PC-9 (cell line): ENCODE measurements around the gene C20orf204. TPM values are rescaled to one million over a fixed set of nuclear protein-coding genes. Genes with fewer than 3 reads are reported as not detected.

Experiments
- BruUV-seq: library from RNA; stranded (reverse); fragments of 400-500 nt; replicated peaks from 2 replicates; lab custom pipeline; 2021; lab: Mats Ljungman, UMichigan
- CTCF ChIA-PET: fragments of 300-600 bp; sonication (Branson Sonifier 250); formaldehyde crosslinking; loops from one replicate; lab custom pipeline; 2022; ENCODE audit warnings: antibody characterized with exemption; lab: Charles Lee
- POLR2A ChIA-PET: fragments of 300-600 bp; sonication (Branson Sonifier 250); formaldehyde crosslinking; loops from one replicate; lab custom pipeline; 2022; ENCODE audit warnings: antibody characterized with exemption; ENCODE audit not compliant: unreplicated experiment; lab: Charles Lee
- DNase-seq, 2 experiments: peaks; one replicate each; pipeline versions ENCODE4 v3.0.0 to v3.0.0-alpha.2; 2015 to 2022; ENCODE audit warnings: mixed read lengths in 1 of 2
- H2AFZ ChIP-seq: fragments of 200-600 bp; sonication (generic); 2 replicates; pipeline ENCODE4 v1.8.1; 2017; ENCODE audit warnings: antibody characterized with exemption
- H3F3A ChIP-seq: fragments of 200-600 bp; sonication (generic); 2 replicates; pipeline ENCODE4 v1.8.1; 2017; ENCODE audit warnings: antibody characterized with exemption, mild to moderate bottlenecking, low read depth; ENCODE audit not compliant: insufficient read depth
- H3K27ac ChIP-seq: fragments of 200-600 bp; sonication (generic); 2 replicates; pipeline ENCODE4 v1.6.1; 2016; ENCODE audit warnings: mixed run types
- H3K27me3 ChIP-seq: fragments of 200-600 bp; sonication (generic); 2 replicates; pipeline ENCODE4 v1.6.1; 2016; ENCODE audit warnings: low read depth, mixed run types; ENCODE audit not compliant: insufficient read depth
- H3K36me3 ChIP-seq: fragments of 200-600 bp; sonication (generic); 2 replicates; pipeline ENCODE4 v1.6.1; 2016; ENCODE audit warnings: low read depth, mixed run types
- H3K4me1 ChIP-seq: fragments of 200-600 bp; sonication (generic); replicated peaks from 2 replicates; pipeline ENCODE4 v1.6.1; 2016; ENCODE audit warnings: mixed run types; ENCODE audit not compliant: insufficient read depth
- H3K4me2 ChIP-seq: fragments of 200-600 bp; sonication (generic); 2 replicates; pipeline ENCODE4 v1.6.1; 2017; ENCODE audit warnings: mixed run types
- H3K4me3 ChIP-seq: fragments of 200-600 bp; sonication (generic); 2 replicates; pipeline ENCODE4 v1.6.1; 2016; ENCODE audit warnings: mixed run types
- H3K79me2 ChIP-seq: fragments of 200-600 bp; sonication (generic); 2 replicates; pipeline ENCODE4 v1.6.1; 2017; ENCODE audit warnings: low read depth, mixed run types
- H3K9me2 ChIP-seq: fragments of 200-600 bp; sonication (generic); 2 replicates; pipeline ENCODE4 v1.8.1; 2017; ENCODE audit warnings: mild to moderate bottlenecking; ENCODE audit not compliant: insufficient read depth
- H3K9me3 ChIP-seq: fragments of 200-600 bp; sonication (generic); 2 replicates; pipeline ENCODE4 v1.8.1; 2016; ENCODE audit warnings: low read depth; ENCODE audit not compliant: insufficient read depth
- H4K20me1 ChIP-seq: fragments of 200-600 bp; sonication (generic); 2 replicates; pipeline ENCODE4 v1.8.1; 2017; ENCODE audit not compliant: insufficient read depth
- CTCF ChIP-seq: fragments of 200-600 bp; sonication (generic); conservative IDR thresholded peaks from 2 replicates; pipeline ENCODE4 v1.6.1; 2017; ENCODE audit warnings: mixed run types, antibody characterized with exemption, mild to moderate bottlenecking, moderate library complexity
- EZH2 ChIP-seq: fragments of 200-600 bp; sonication (generic); IDR thresholded peaks from 2 replicates; pipeline ENCODE4 v1.8.0; 2017; ENCODE audit warnings: antibody characterized with exemption, low read depth
- intact Hi-C: fragments of 100-400 bp; cut with micrococcal nuclease; formaldehyde crosslinking; loops from one replicate; pipeline ENCODE4 v1.10.0; 2022; ENCODE audit not compliant: unreplicated experiment
- total RNA-seq: library from RNA; stranded (reverse); gene quantifications from 2 replicates; pipeline ENCODE4 v1.2.3, GENCODE V29; 2021

The C20orf204 gene
- total RNA-seq, 1 experiment from 2014 or later, result 3.8 TPM

GRCh38 chr20:64035066-64035932 is 683 bp upstream of the C20orf204 start:
- H3K9me3 ChIP-seq, result no peaks in the 10 kb centered on the region
- H3K4me1 ChIP-seq, result peaks cover 13% of the 10 kb centered on the region; the same call in 1 of the 2 replicates
- no peak overlapping the region for H2AFZ ChIP-seq
- H3K36me3 ChIP-seq, result no peaks in the 10 kb centered on the region
- peaks cover 13% of the 10 kb centered on the region for H4K20me1 ChIP-seq
- no peak for DNase-seq
- no peak overlapping the region for H3K4me2 ChIP-seq
- H3K9me2 ChIP-seq, result no peaks in the 10 kb centered on the region
- H3K79me2 ChIP-seq, result no peaks in the 10 kb centered on the region
- no peak overlapping the region for H3K27ac ChIP-seq
- H3F3A ChIP-seq, result peaks cover 25% of the 10 kb centered on the region; the same call in 1 of the 2 replicates
- ChIA-PET POLR2A (no interaction called here), CTCF (no interaction called here)
- TF ChIP-seq CTCF, result no peak
- TF ChIP-seq EZH2, result no peak
- H3K4me3 ChIP-seq, result no peak overlapping the region
- intact Hi-C loops, result no loop called here
- BruUV-seq, result no TSS peak
- H3K27me3 ChIP-seq, result 0 out of 2 replicates have a peak, but pooled peaks cover under 1% of the 10 kb centered on the region

- H4K20me1 ChIP-seq, result peaks cover 12% of the 10 kb centered on the region
- TF ChIP-seq CTCF, result no peak
- no peak for TF ChIP-seq EZH2
- ChIA-PET CTCF (no interaction called here), POLR2A (no interaction called here)
- peaks cover 13% of the 10 kb centered on the region; the same call in 1 of the 2 replicates for H3K4me1 ChIP-seq
- no TSS peak for BruUV-seq
- H3F3A ChIP-seq, result peaks cover 25% of the 10 kb centered on the region; the same call in 1 of the 2 replicates
- H3K4me3 ChIP-seq, result no peak overlapping the region
- H3K9me2 ChIP-seq, result no peaks in the 10 kb centered on the region
- no peaks in the 10 kb centered on the region for H3K9me3 ChIP-seq
- H3K27ac ChIP-seq, result no peak overlapping the region
- no peaks in the 10 kb centered on the region for H3K79me2 ChIP-seq
- H3K27me3 ChIP-seq, result peaks cover 12% of the 10 kb centered on the region; the same call in 1 of the 2 replicates
- DNase-seq, result no peak
- no peak overlapping the region for H2AFZ ChIP-seq
- no peak overlapping the region for H3K4me2 ChIP-seq
- H3K36me3 ChIP-seq, result no peaks in the 10 kb centered on the region
- intact Hi-C loops, result no loop called here
Measured at GRCh38 chr20:64036346-64037198, 590 bp downstream of the C20orf204 start.

- Histone ChIP-seq H3K27me3 (peaks cover 17% of the 10 kb centered on the region; the same call in 1 of the 2 replicates), H3F3A (peaks cover 25% of the 10 kb centered on the region; the same call in 1 of the 2 replicates), H4K20me1 (peaks cover 9% of the 10 kb centered on the region; the same call in 1 of the 2 replicates), H2AFZ (no peak overlapping the region), H3K36me3 (no peaks in the 10 kb centered on the region), H3K9me3 (no peaks in the 10 kb centered on the region), H3K9me2 (no peaks in the 10 kb centered on the region), H3K27ac (no peak overlapping the region), H3K4me3 (no peak overlapping the region), H3K4me2 (no peak overlapping the region), H3K4me1 (peaks cover 13% of the 10 kb centered on the region; the same call in 1 of the 2 replicates), H3K79me2 (no peaks in the 10 kb centered on the region)
- no TSS peak for BruUV-seq
- ChIA-PET POLR2A (no interaction called here), CTCF (no interaction called here)
- intact Hi-C loops, result no loop called here
- TF ChIP-seq CTCF (no peak), EZH2 (no peak)
- DNase-seq, result no peak
Measured at GRCh38 chr20:64037199-64037497, 1.2 kb downstream of the C20orf204 start.
